ENCODE results near the gene RPTOR. TPM values are rescaled to one million over a fixed set of nuclear protein-coding genes. Genes with fewer than 3 reads are reported as not detected.

Gene RPTOR
- total RNA-seq, 6 donors from 2014 or later = 26.8 to 109 (median 36.8) TPM

- no peaks in the 10 kb centered on the region for H3K9me3 ChIP-seq
- WGBS, 2 donors = 91 to 95% methylated on average over 18 to 31 of the region's 32 CpGs
- peak overlapping the region in 1 of 4 donors; percentile 62 for H3K27ac ChIP-seq
- DNase-seq (peak in 1 of 2 donors; percentile 80), ATAC-seq (ENCODE audit: low FRiP score in 2 of 2) (no peak)
- no peaks in the 10 kb centered on the region for H3K27me3 ChIP-seq
- peaks cover 25 to 51% (median 31%) of the 10 kb centered on the region in 4 donors for H3K4me1 ChIP-seq
- peaks cover 10 to 64% (median 57%) of the 10 kb centered on the region in 4 donors for H3K36me3 ChIP-seq
- TF ChIP-seq EP300 (IDR thresholded peaks at IDR 0.05) (no peak), POLR2AphosphoS5 (IDR thresholded peaks at IDR 0.05) (no peak), POLR2A (IDR thresholded peaks at IDR 0.05) (no peak)
- H3K4me3 ChIP-seq = no peak overlapping the region
Measured at GRCh38 chr17:80997424-80998117, 452.9 kb downstream of the RPTOR start.

- TF ChIP-seq POLR2A (IDR thresholded peaks at IDR 0.05) (no peak), EP300 (IDR thresholded peaks at IDR 0.05) (no peak), CTCF (IDR thresholded peaks at IDR 0.05) (no peak), POLR2AphosphoS5 (IDR thresholded peaks at IDR 0.05) (no peak)
- H3K36me3 ChIP-seq = peaks cover 10 to 64% (median 57%) of the 10 kb centered on the region in 4 donors
- no peaks in the 10 kb centered on the region for H3K27me3 ChIP-seq
- no peak overlapping the region for H3K27ac ChIP-seq
- H3K9me3 ChIP-seq = no peaks in the 10 kb centered on the region
- WGBS, 2 donors = 95 to 97% methylated on average over 16 to 19 of the region's 19 CpGs
- DNase-seq (no peak), ATAC-seq (ENCODE audit: low FRiP score in 2 of 2) (no peak)
- no peak overlapping the region for H3K4me3 ChIP-seq
- H3K4me1 ChIP-seq = peaks cover 21 to 51% (median 27%) of the 10 kb centered on the region in 4 donors
Measured at GRCh38 chr17:80998118-80998747, 453.6 kb downstream of the RPTOR start.

GRCh38 chr17:80998748-80999535 lies 454.3 kb downstream of the RPTOR start:
- H3K27me3 ChIP-seq = peaks cover 0 to 6% (median 4%) of the 10 kb centered on the region in 4 donors
- no peak overlapping the region for H3K27ac ChIP-seq
- WGBS, 2 donors = 86 to 91% methylated on average over 32 to 33 of the region's 39 CpGs
- TF ChIP-seq CTCF (IDR thresholded peaks at IDR 0.05) (no peak), POLR2AphosphoS5 (IDR thresholded peaks at IDR 0.05) (no peak), EP300 (IDR thresholded peaks at IDR 0.05) (no peak), POLR2A (IDR thresholded peaks at IDR 0.05) (no peak)
- peak in 1 of 2 donors; percentile 81 for DNase-seq
- no peak for ATAC-seq (ENCODE audit: low FRiP score in 2 of 2)
- H3K9me3 ChIP-seq = no peaks in the 10 kb centered on the region
- H3K4me1 ChIP-seq = peaks cover 19 to 51% (median 26%) of the 10 kb centered on the region in 4 donors
- no peak overlapping the region for H3K4me3 ChIP-seq
- H3K36me3 ChIP-seq = peaks cover 10 to 64% (median 57%) of the 10 kb centered on the region in 4 donors

- Histone ChIP-seq H3K36me3 (peaks cover 10 to 59% (median 56%) of the 10 kb centered on the region in 4 donors), H3K9me3 (no peaks in the 10 kb centered on the region), H3K4me3 (no peak overlapping the region), H3K27ac (no peak overlapping the region), H3K27me3 (peaks cover 0 to 12% (median 10%) of the 10 kb centered on the region in 4 donors), H3K4me1 (peaks cover 27 to 53% (median 31%) of the 10 kb centered on the region in 4 donors)
- TF ChIP-seq POLR2A (IDR thresholded peaks at IDR 0.05) = no peak
- no peak for TF ChIP-seq CTCF (IDR thresholded peaks at IDR 0.05)
- TF ChIP-seq POLR2AphosphoS5 (IDR thresholded peaks at IDR 0.05) = no peak
- TF ChIP-seq EP300 (IDR thresholded peaks at IDR 0.05) = no peak
- DNase-seq (no peak), ATAC-seq (ENCODE audit: low FRiP score in 2 of 2) (no peak)
- 93 to 95% methylated on average over 24 to 32 of the region's 40 CpGs for WGBS, 2 donors
Measured at GRCh38 chr17:80999536-81000333, 455.1 kb downstream of the RPTOR start.

Measured in upper lobe of left lung (tissue), 6 donors.